Activated T-cell treated with anti-CD3 and anti-CD28 coated beads, Interleukin-2, amount 50 U/mL, for 72 hours (primary cell): ENCODE data around the gene RMI2. TPM values are rescaled to one million over a fixed set of nuclear protein-coding genes. Genes with fewer than 3 reads are reported as not detected.

Experiments used
- ATAC-seq, 2 donors: fragments of 150-1000 bp; cut with Tn5 transposase; replicated peaks in 1 of 2; 2 replicates each; pipeline ENCODE4 v1.10.0; 2021; ENCODE audit warnings: moderate library complexity in 2 of 2, mild to moderate bottlenecking in 1 of 2
- DNase-seq, 2 donors: peaks; one replicate each; pipeline ENCODE4 v3.0.0; 2021 to 2022; ENCODE audit warnings: mixed read lengths in 1 of 2
- H3K27ac Mint-ChIP-seq: one replicate; pipeline ENCODE4 v1.8.0; 2022; ENCODE audit warnings: mild to moderate bottlenecking, moderate library complexity, mixed read lengths
- H3K27me3 Mint-ChIP-seq: one replicate; pipeline ENCODE4 v1.8.0; 2022; ENCODE audit warnings: low read depth, mixed read lengths
- H3K36me3 Mint-ChIP-seq, 2 donors: one replicate each; pipeline ENCODE4 v1.8.0; 2022; ENCODE audit warnings: mixed read lengths in 2 of 2, mild to moderate bottlenecking in 1 of 2; ENCODE audit not compliant: insufficient read depth in 2 of 2
- H3K4me1 Mint-ChIP-seq: one replicate; pipeline ENCODE4 v1.8.0; 2022; ENCODE audit warnings: low read depth, mixed read lengths
- H3K4me3 Mint-ChIP-seq, 2 donors: one replicate each; pipeline ENCODE4 v1.8.0; 2022; ENCODE audit warnings: mild to moderate bottlenecking in 2 of 2, mixed read lengths in 2 of 2, moderate library complexity in 2 of 2
- H3K9me3 Mint-ChIP-seq, 2 donors: one replicate each; pipeline ENCODE4 v1.8.0; 2022; ENCODE audit warnings: mixed read lengths in 2 of 2
- total RNA-seq, 2 donors: library from RNA; stranded (reverse); gene quantifications; one replicate each; pipeline ENCODE4 v1.2.3, GENCODE V29; 2022

RMI2 gene
- total RNA-seq, 2 donors from 2014 or later, result 105 to 119 TPM

DNA sequence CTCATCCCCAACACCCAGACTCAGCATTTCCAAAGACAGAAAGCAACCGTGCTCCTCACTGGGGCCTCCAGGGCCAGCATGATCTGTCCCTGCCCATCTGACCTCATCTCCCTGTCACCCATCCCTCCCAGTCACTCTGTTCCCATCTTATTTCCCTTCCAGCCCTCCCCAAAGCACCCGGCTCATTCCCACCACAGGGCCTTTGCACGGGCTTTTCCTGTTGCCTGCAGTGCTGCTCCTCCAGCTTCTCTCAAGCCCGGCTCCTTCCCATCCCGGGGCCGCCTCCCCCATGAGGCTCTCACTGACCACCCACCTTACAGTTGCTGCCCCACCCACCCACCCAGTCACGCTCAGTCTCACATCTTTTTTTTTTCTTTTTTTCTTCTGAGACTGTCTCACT is 54.8 kb downstream of the RMI2 start:
- H3K4me3 Mint-ChIP-seq, result no peak overlapping the region
- H3K9me3 Mint-ChIP-seq, result no peaks in the 10 kb centered on the region
- no peak for ATAC-seq
- no peak for DNase-seq
- peak overlapping the region; percentile 4 for H3K27ac Mint-ChIP-seq
- no peaks in the 10 kb centered on the region for H3K4me1 Mint-ChIP-seq
- H3K27me3 Mint-ChIP-seq, result no peaks in the 10 kb centered on the region
- no peaks in the 10 kb centered on the region for H3K36me3 Mint-ChIP-seq

Other genes with a start within 250 kb of the RMI2 start
- gene SOCS1, start 89.3 kb upstream of the RMI2 start, total RNA-seq, result 100 to 1,000 TPM in 1 of 2 donors, 10 to 100 TPM in 1; 93.7 to 126 TPM
- gene TNP2, start 76.1 kb upstream of the RMI2 start, total RNA-seq, result not detected
- not detected for gene PRM3, start 71.8 kb upstream of the RMI2 start, total RNA-seq
- not detected for gene PRM2, start 69.0 kb upstream of the RMI2 start, total RNA-seq
- not detected for gene PRM1, start 64.1 kb upstream of the RMI2 start, total RNA-seq
- gene LITAF, start 241.5 kb downstream of the RMI2 start, total RNA-seq, result 100 to 1,000 TPM; 110 to 137 TPM